RKO (cell line): ENCODE data around the gene DPP7.

ENCODE experiments used
- DNase-seq: peaks from one replicate; pipeline ENCODE4 v3.0.0-alpha.2; 2016; ENCODE audit warnings: low spot score

DPP7 gene

GRCh38 chr9:137110911-137111787, 3.4 kb downstream of the DPP7 start:
- no peak for DNase-seq

GRCh38 chr9:137110147-137110910, 4.2 kb downstream of the DPP7 start:
- no peak for DNase-seq

GRCh38 chr9:137109250-137110146, 5.0 kb downstream of the DPP7 start:
- no peak for DNase-seq

- no peak for DNase-seq
These were observed 5.8 kb downstream of the DPP7 start for GRCh38 chr9:137108608-137109249.

GRCh38 chr9:137107982-137108381, 6.6 kb downstream of the DPP7 start:
- no peak for DNase-seq

GRCh38 chr9:137107312-137107921, 7.1 kb downstream of the DPP7 start:
- no peak for DNase-seq

GRCh38 chr9:137106662-137107250, 7.8 kb downstream of the DPP7 start:
- DNase-seq = no peak

GRCh38 chr9:137105814-137106661, 8.5 kb downstream of the DPP7 start:
- no peak for DNase-seq

- no peak for DNase-seq
These were observed 11.1 kb downstream of the DPP7 start for GRCh38 chr9:137103206-137103999.

- no peak for DNase-seq
These were observed 15.3 kb downstream of the DPP7 start for GRCh38 chr9:137099231-137099630.

GRCh38 chr9:137097761-137098462, 16.6 kb downstream of the DPP7 start:
- DNase-seq = no peak

- DNase-seq = no peak
These were observed 17.6 kb downstream of the DPP7 start for GRCh38 chr9:137096785-137097546.

GRCh38 chr9:137095664-137096517, 18.6 kb downstream of the DPP7 start:
- DNase-seq = no peak

- no peak for DNase-seq
These were observed 25.1 kb downstream of the DPP7 start for GRCh38 chr9:137089232-137089947.

GRCh38 chr9:137088121-137088520, 26.4 kb downstream of the DPP7 start:
- no peak for DNase-seq

GRCh38 chr9:137087409-137087925, 27.1 kb downstream of the DPP7 start:
- no peak for DNase-seq
